GM04503 (cell line): Measurements from ENCODE around the gene LRP2BP.
"Not testable (repeated sequence)": the region's sequence is repeated elsewhere in the genome, so short reads cannot be mapped to it uniquely, and the experiment has no call there.

Experiments
- DNase-seq: peaks from one replicate; pipeline ENCODE4 v3.0.0-alpha.2; 2012; ENCODE audit warnings: low read depth

Gene LRP2BP

DNA sequence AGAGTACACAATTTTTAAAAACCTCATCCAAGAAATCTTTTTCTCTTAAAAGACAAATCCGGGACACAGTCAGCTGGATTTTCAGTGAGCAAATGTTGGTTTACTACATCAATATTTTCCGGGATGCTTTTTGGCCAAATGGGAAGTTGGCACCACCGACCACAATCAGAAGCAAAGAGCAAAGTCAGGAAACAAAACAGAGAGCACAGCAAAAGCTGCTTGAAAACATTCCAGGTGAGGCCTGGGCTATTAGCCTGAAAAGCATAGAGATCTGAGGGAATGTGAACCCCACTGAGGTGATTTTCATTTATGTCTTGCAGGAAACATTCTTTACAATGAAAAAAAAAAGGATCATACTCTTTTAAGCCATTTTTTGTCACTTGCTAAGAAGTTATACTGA, 33.9 kb downstream of the LRP2BP start:
- no peak for DNase-seq

DNA sequence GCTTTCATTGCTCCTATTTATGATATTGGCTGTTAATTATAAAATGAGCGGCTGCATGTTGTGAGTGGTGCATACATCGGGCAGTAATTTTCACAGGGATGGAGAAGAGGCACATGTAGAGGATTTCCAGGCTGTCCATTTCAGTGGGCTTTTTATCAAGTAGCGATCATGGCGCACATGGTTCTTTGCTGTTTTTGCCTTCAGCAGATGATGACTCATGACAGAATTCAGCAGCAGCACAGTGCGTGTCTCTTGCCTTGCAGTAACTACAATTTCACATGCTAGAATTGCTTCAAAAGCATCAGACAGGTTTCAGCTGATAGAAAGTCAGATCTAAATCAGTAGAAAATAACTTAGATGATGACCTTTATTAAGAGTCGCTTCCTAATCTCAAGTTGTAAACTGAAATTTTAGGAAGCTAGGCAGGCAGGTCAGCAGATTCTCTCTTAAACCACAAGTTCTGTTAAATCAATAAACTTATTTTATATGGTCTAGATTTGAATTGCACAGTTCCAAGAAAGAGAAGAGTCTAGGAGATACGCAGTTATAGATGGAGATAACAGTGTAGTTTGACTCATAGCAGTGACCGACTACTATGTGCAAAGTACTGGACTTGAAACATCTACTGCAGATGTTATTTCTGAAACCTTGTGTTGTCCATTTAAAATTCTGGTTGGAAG, 35.8 kb downstream of the LRP2BP start:
- no peak for DNase-seq

DNA sequence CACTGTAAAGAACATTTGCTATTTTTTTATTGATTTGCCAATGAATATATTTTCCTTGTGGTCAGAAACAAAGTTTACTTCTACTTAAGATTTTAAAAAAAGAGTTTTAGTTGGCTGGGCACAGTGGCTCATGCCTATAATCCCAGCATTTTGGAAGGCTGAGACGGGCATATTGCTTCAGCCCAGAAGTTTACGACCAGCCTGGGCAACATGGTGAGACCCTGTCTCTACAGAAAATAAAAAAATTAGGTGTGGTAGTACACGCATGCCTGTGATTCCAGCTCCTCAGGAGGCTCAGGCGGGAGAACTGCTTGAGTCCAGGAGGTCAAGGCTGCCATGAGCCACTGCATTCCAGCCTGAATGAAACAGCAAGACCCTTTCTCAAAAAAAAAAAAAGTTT, 36.8 kb downstream of the LRP2BP start:
- no peak for DNase-seq

DNA sequence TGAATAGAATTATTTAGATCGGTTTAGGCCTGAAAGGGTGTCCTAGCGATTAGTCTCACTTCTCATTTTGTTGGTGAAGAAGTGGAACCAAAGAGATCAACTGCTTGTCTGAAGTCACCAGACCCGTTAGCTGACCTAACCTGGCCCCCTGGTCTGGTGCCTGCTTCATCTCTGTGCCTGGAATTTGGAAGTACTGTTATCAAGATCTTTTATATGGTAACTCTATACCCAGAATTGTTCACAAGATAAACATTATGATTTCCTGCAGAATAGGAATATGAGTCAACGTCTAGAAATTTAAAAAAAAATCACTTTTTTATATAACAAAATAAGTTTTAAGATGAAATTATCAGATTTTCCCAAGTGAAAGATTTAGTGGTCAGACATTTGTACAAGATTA, 37.2 kb downstream of the LRP2BP start:
- no peak for DNase-seq

- DNase-seq, result no peak
Observed at GRCh38 chr4:185357733-185358440, 37.8 kb downstream of the LRP2BP start.

- no peak for DNase-seq
Observed at GRCh38 chr4:185357211-185357610, 38.5 kb downstream of the LRP2BP start.

GRCh38 chr4:185352741-185353140, 43.0 kb downstream of the LRP2BP start:
- DNase-seq, result no peak

GRCh38 chr4:185352202-185352601, 43.5 kb downstream of the LRP2BP start:
- no peak for DNase-seq

DNA sequence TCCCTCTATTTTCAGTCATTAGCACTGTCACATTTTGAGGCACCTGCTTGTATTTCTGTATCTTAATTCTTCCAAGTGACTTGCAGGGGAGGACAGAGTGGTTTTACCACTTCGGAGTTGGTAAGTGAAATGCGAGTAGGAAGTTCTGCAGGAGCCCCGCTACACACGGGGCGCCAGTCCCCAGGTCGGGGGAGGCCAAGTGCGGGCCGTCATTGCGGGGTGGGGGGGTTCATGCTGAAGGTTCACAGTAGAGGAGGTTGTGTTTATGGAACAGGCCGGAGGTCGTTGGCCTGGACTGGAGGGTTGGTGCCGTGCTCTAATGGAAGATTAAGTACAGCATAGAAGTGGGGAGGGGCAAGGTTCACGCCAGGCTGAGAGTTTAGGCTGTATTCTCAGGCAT, 44.0 kb downstream of the LRP2BP start:
- DNase-seq, result no peak

DNA sequence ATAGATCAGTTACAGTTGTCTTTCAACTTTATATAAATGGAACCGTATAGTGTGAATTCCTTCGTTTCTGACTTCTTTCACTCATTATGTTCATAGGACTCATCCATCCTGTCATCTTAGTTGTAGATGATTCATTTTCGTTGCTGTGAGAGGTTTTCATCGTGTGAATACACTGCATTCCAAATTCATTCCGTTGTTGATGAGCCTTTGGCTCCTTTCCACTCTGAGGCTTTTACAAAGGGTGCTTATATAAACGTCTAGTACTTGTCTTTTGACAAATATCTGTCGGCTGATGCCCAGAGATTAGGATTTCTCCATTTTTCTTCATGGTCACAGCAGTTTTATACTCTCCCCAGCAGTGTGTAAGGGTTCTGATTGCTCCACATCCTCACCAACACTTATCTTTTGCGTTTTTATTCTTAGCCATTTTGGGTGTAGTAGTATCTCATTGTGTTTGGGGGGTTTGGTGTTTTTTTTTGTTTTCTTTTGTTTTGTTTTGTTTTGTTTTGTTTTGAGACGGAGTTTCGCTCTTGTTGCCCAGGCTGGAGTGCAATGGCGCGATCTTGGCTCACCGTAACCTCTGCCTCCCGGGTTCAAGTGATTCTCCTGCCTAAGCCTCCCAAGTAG, 48.6 kb downstream of the LRP2BP start:
- no peak for DNase-seq

GRCh38 chr4:185344743-185345538, 50.8 kb downstream of the LRP2BP start:
- DNase-seq, result no peak

GRCh38 chr4:185343726-185344581, 51.8 kb downstream of the LRP2BP start:
- no peak for DNase-seq

DNA sequence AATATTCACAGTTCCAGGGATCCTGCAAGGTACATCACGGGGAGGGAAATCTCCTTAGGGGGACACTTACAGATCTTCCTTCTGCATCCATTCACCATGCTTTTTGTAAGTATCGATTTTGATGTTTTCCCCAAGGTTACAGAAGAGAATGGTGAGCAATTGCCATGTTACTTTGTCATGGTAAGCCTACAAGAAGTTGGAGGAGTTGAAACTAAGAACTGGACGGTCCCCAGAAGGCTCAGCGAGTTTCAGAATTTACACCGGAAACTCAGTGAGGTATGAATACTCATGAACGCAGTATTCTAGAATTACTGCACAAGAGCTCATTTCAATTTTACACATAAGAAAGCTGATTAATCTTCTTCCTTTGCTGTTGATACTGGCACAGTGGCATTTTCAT, 53.9 kb downstream of the LRP2BP start:
- DNase-seq, result no peak

GRCh38 chr4:185341377-185341776, 54.3 kb downstream of the LRP2BP start:
- no peak for DNase-seq

- no peak for DNase-seq
Observed at GRCh38 chr4:185339941-185340340, 55.8 kb downstream of the LRP2BP start.

DNA sequence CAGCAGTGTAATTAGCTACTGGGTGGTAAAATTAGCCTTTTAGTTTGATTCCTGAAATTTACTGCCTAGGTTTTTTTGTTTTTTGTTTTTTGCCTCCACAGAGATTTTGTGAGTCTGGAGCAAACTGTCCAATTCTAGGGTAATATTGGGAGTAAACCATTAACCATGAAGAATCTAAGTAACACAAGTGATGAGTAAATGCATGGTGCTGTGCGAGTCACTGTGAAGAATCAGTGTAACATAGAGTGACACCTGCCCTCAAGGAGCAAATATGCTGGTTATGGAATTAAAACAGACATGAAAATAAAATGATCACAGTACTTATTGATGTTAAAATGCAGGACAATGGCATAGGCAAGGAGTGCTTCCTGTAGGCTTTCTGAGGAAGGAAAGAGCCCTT, 60.1 kb downstream of the LRP2BP start:
- no peak for DNase-seq

GRCh38 chr4:185334326-185334725, 61.4 kb downstream of the LRP2BP start:
- no peak for DNase-seq

- DNase-seq, result no peak
Observed at GRCh38 chr4:185332575-185333464, 62.9 kb downstream of the LRP2BP start.

GRCh38 chr4:185329879-185330510, 65.7 kb downstream of the LRP2BP start:
- DNase-seq, result not testable (repeated sequence)

DNA sequence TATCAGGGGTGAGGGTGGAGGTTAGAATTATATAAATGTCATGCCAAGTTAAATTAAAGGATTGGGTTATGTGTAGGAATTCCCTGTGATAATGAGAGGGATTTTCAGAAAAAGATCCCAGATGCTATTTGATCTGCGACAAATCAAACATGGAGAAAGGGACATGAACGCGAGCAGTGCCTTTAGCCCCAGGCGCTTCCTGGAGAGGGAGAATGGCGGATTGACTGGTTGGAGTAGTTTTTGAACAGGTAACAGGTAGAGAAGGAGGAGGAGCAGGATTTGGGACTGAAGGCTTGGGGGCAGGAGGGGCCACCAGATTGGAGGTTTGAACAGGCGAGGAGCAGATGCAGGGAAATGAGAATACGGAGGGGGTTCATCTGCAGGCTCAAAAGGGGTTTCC, 67.1 kb downstream of the LRP2BP start:
- no peak for DNase-seq
